Esophagus squamous epithelium (tissue), 4 donors: ENCODE measurements around the gene SPPL2B.

Source experiments
- CTCF ChIP-seq, 6 experiments: fragments of 450-650 bp in 4 of 6; fragments of 200-600 bp in 2 of 6; sonication (generic) in 2 of 6; IDR thresholded peaks; one replicate each; pipeline ENCODE4 v1.5.1; 2016 to 2019; ENCODE audit warnings: antibody characterized with exemption in 6 of 6, mild to moderate bottlenecking in 4 of 6, moderate library complexity in 4 of 6
- POLR2A ChIP-seq, 4 donors: fragments of 450-650 bp; IDR thresholded peaks; one replicate each; pipeline ENCODE4 v1.6.1; 2017; ENCODE audit warnings: antibody characterized with exemption in 4 of 4, mild to moderate bottlenecking in 4 of 4, moderate library complexity in 3 of 4

- TF ChIP-seq CTCF (IDR thresholded peaks at IDR 0.05) (no peak), POLR2A (IDR thresholded peaks at IDR 0.05) (no peak)
Observed at GRCh38 chr19:2351591-2351990, 23.1 kb downstream of the SPPL2B start.
